ENCODE results near the gene NISCH.

Gene NISCH

DNA sequence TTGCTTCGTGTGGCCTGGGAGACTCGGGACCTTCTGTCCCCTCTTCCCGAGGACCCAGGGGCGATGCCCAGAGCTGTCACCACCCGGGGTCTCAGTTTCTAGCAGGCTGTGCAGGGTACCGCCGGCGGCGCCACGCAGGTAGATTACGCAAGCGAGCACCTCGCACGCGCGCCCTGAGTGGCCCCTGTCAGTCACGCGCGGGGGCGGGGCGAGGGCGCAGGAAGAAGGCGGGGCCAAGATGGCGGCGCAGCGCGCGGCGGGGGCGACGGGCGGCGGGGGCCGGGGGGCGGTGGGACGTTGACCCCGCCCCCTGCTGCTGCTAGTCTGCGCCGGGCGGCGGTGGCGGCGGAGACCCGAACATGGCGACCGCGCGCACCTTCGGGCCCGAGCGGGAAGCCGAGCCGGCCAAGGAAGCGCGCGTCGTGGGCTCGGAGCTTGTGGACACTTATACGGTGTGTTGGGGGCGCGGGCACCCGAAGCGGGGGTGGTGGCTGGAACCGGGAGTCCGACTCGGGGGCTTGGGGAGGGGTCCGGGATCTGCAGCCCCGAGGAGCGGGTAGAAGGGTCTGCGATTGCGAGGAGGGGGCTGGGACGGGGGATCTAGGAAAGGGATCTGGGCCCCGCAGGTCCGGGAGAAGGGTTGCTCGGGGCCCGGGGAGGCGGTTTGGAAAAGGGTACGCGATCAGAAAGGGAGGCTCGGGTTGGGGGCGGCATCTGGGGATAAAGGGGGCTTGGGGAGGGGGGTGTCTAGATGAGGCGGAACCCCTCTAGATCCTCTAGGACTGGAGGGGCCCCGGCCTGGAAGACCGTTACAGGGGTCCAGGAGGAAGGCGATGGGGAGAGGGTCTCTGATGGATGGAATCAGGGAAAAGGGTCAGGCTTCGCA is at the start of gene NISCH:
Gene NISCH, plus strand, starts transcription at position 322 of the 886 bp plus-strand sequence. Its CDS starts 38 bp downstream, at position 360.
- DNase-seq: peak; percentile 98
- Mint-ChIP-seq H3K4me3 (peak within 1 kb of the TSS; percentile 94), H3K27me3 (no peaks in the 10 kb centered on the region), H3K27ac (peak within 1 kb of the TSS; percentile 95), H3K9me3 (no peaks in the 10 kb centered on the region), H3K4me1 (peaks cover 41% of the 10 kb centered on the region), H3K36me3 (ENCODE audit: low read depth) (peaks cover 14% of the 10 kb centered on the region)
- ATAC-seq: peak; percentile 82

- peaks cover 26% of the 10 kb centered on the region for H3K36me3 Mint-ChIP-seq (ENCODE audit: low read depth)
- no peak overlapping the region for H3K4me3 Mint-ChIP-seq
- H3K4me1 Mint-ChIP-seq: peaks cover 17% of the 10 kb centered on the region
- DNase-seq: no peak
- no peaks in the 10 kb centered on the region for H3K27me3 Mint-ChIP-seq
- H3K27ac Mint-ChIP-seq: no peak overlapping the region
- ATAC-seq: no peak
- H3K9me3 Mint-ChIP-seq: no peaks in the 10 kb centered on the region
These were observed 49.2 kb upstream of the NISCH start for GRCh38 chr3:52406231-52406661.

DNA sequence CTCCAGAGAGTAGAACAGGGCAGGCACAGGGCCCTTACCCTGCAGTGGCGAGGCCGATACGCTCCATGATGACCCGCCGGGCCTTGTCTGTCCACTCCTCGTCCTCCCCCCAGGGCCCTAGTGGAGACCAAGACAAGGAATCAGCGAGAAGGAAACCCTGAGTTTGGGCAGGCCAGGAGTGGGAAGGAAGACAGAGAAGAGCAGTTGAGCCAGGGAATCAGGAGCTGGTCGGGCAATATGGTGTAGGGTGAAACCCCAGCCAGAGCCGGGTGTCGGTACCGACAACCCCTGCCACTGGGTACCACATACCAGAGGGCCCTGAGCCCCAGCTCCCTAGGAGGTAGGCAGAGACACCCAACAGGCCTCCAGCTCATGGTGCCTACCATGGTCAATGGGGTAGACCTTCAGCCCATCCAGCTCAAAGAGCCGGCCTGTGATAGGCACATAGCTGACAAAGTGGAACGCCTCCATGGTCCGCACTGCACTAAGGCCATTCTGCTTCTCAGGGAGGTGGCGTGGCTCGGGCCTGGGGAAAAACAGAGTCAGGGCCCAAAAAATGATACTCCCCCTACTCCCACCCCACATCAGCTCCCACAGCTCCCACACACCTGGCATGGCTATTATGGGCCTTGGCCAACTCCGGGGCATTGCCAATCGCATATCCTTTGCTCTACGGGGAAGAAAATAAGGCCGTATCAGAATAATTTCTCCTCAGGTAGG is 48.5 kb upstream of the NISCH start:
- H3K27me3 Mint-ChIP-seq: no peaks in the 10 kb centered on the region
- peaks cover 26% of the 10 kb centered on the region for H3K36me3 Mint-ChIP-seq (ENCODE audit: low read depth)
- H3K27ac Mint-ChIP-seq: no peak overlapping the region

DNA sequence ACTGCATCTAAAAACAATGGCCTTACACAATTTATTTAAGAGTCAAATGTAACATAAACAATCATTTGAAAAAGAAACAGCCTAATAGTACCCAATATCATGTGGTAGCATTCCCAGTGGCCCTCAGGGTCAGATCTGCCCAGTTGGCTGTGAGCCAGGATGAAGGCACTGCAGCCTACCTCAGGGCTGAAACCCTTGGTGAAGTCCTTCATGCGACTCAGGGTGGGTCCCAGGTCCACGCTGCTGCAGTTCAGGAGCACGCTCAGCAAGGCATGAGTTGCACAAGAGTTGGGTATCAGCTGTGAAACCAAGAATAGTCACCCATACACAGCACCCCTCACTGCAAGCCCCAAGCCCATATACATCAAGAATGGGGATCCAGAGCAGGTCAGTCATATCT is 47.6 kb upstream of the NISCH start:
- Mint-ChIP-seq H3K4me3 (no peak overlapping the region), H3K27ac (peak overlapping the region; percentile 89), H3K9me3 (no peaks in the 10 kb centered on the region), H3K36me3 (ENCODE audit: low read depth) (peaks cover 22% of the 10 kb centered on the region), H3K27me3 (no peaks in the 10 kb centered on the region), H3K4me1 (peaks cover 30% of the 10 kb centered on the region)
- no peak for DNase-seq
- no peak for ATAC-seq

More for the DNA sequence above, 48.5 kb upstream of the NISCH start:
- H3K4me3 Mint-ChIP-seq: no peak overlapping the region
- no peaks in the 10 kb centered on the region for H3K9me3 Mint-ChIP-seq
- ATAC-seq: no peak
- H3K4me1 Mint-ChIP-seq: peaks cover 24% of the 10 kb centered on the region
- no peak for DNase-seq

GRCh38 chr3:52408466-52408865 is 46.9 kb upstream of the NISCH start:
- H3K27ac Mint-ChIP-seq: peak overlapping the region; percentile 89
- peak overlapping the region; percentile 89 for H3K4me3 Mint-ChIP-seq
- no peak for DNase-seq
- H3K4me1 Mint-ChIP-seq: peaks cover 31% of the 10 kb centered on the region
- peaks cover 23% of the 10 kb centered on the region for H3K36me3 Mint-ChIP-seq (ENCODE audit: low read depth)
- H3K27me3 Mint-ChIP-seq: no peaks in the 10 kb centered on the region
- no peak for ATAC-seq
- H3K9me3 Mint-ChIP-seq: no peaks in the 10 kb centered on the region

DNA sequence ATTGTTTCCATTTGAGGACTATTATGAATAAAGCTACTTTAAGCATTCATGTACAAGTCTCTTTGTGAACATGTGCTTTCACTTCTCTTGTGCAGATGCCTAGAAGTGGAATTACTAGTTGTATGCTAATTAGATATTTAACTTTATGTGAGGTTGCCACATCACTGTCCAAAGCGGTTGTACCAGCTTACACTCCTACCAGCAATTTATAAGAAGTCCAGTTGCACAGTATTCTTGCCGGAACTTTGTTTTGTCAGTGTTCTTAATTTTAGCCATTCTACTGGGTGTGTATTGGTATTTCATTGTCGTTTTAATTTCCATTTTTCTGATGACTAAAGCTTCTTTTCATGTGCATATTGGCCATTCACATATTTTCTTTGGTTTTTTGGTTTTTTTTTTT is 39.6 kb upstream of the NISCH start:
- Mint-ChIP-seq H3K27ac (no peak overlapping the region), H3K27me3 (no peaks in the 10 kb centered on the region), H3K36me3 (ENCODE audit: low read depth) (peaks cover 7% of the 10 kb centered on the region), H3K4me3 (no peak overlapping the region), H3K9me3 (no peaks in the 10 kb centered on the region), H3K4me1 (peaks cover 19% of the 10 kb centered on the region)
- DNase-seq (no peak), ATAC-seq (no peak)

DNA sequence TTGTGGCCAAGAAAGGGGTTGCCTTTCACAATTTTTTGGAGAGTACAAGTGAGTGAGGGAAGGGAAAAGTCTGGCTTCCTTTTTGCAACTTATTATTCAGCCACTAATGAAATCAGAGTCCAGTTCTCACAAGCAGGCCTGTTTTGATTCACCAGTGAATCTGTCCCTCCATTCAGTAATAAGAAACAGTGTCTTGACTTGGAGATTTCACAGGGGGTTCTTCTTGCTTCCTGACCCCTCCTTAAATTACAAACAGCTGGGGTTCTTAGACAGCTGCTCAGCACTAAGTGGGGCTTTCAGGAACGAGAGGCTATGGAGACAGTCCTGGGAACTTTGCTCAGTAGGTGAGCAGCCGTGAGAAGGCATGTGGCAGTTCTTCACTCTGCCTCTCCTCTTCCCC is 35.0 kb upstream of the NISCH start:
- Mint-ChIP-seq H3K27ac (no peak overlapping the region), H3K4me3 (no peak overlapping the region), H3K36me3 (ENCODE audit: low read depth) (peaks cover 3% of the 10 kb centered on the region), H3K4me1 (peaks cover 1% of the 10 kb centered on the region), H3K27me3 (no peaks in the 10 kb centered on the region), H3K9me3 (no peaks in the 10 kb centered on the region)
- ATAC-seq: no peak
- no peak for DNase-seq

DNA sequence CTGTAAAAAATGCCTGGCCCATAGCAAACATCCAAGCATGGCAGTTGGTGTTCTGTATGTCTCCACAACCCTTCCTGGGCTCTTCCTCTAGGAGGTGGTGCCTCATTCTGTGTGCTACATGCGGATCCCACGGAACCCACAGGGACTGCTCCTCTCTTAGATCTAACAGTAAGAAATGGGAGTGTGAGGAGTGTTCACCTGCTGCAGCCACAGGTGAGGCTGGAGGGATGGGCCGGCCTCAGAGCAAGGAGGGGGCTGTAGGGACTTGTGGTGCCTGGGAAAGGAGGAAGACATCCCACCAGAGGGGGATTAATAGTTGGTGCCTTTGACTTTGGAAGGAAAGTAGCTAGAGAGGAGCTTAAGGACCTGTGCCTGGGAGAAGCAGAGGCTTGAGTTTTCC is 32.7 kb upstream of the NISCH start:
- DNase-seq: no peak
- Mint-ChIP-seq H3K9me3 (no peaks in the 10 kb centered on the region), H3K27ac (no peak overlapping the region), H3K4me1 (no peaks in the 10 kb centered on the region), H3K36me3 (ENCODE audit: low read depth) (no peaks in the 10 kb centered on the region), H3K4me3 (no peak overlapping the region), H3K27me3 (no peaks in the 10 kb centered on the region)
- no peak for ATAC-seq

DNA sequence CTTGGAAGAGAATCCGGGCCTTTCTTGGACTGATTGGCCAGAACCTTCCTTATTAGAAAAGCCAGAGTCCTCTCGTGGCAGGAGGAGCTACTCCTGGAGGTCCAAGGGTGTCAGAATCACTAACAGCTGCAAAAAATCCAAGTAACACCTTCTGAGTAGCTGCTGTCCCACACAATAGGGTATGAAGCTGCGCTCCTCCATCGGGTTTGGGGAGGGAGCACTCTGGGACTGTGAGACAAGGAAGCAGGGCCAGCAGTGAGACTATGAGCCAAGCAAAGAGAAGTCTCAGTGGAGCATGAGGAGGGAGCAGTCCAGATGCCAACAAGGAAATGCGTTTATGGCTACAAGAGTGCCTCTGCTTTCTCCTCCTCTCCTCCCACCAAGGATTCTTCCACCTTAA is 32.2 kb upstream of the NISCH start:
- no peak overlapping the region for H3K4me3 Mint-ChIP-seq
- DNase-seq (no peak), ATAC-seq (no peak)
- H3K27me3 Mint-ChIP-seq: no peaks in the 10 kb centered on the region
- no peaks in the 10 kb centered on the region for H3K36me3 Mint-ChIP-seq (ENCODE audit: low read depth)
- H3K9me3 Mint-ChIP-seq: no peaks in the 10 kb centered on the region
- no peaks in the 10 kb centered on the region for H3K4me1 Mint-ChIP-seq
- H3K27ac Mint-ChIP-seq: no peak overlapping the region

GRCh38 chr3:52428151-52429005 is 27.0 kb upstream of the NISCH start:
- peak; percentile 32 for DNase-seq
- no peaks in the 10 kb centered on the region for H3K27me3 Mint-ChIP-seq
- ATAC-seq: peak; percentile 83

GRCh38 chr3:52429031-52429430 is 26.4 kb upstream of the NISCH start:
- no peak for ATAC-seq
- no peak overlapping the region for H3K27ac Mint-ChIP-seq
- no peak overlapping the region for H3K4me3 Mint-ChIP-seq
- H3K36me3 Mint-ChIP-seq (ENCODE audit: low read depth): no peaks in the 10 kb centered on the region
- no peaks in the 10 kb centered on the region for H3K9me3 Mint-ChIP-seq
- no peaks in the 10 kb centered on the region for H3K4me1 Mint-ChIP-seq
- H3K27me3 Mint-ChIP-seq: no peaks in the 10 kb centered on the region
- DNase-seq: no peak

More at GRCh38 chr3:52428151-52429005, 27.0 kb upstream of the NISCH start:
- Mint-ChIP-seq H3K4me1 (no peaks in the 10 kb centered on the region), H3K36me3 (ENCODE audit: low read depth) (no peaks in the 10 kb centered on the region), H3K9me3 (no peaks in the 10 kb centered on the region), H3K27ac (no peak overlapping the region), H3K4me3 (no peak overlapping the region)

- no peak overlapping the region for H3K4me3 Mint-ChIP-seq
- no peak for ATAC-seq
- H3K4me1 Mint-ChIP-seq: no peaks in the 10 kb centered on the region
- DNase-seq: no peak
- no peaks in the 10 kb centered on the region for H3K9me3 Mint-ChIP-seq
- H3K27ac Mint-ChIP-seq: no peak overlapping the region
- no peaks in the 10 kb centered on the region for H3K36me3 Mint-ChIP-seq (ENCODE audit: low read depth)
- no peaks in the 10 kb centered on the region for H3K27me3 Mint-ChIP-seq
These were observed 25.5 kb upstream of the NISCH start for GRCh38 chr3:52429779-52430415.

GRCh38 chr3:52430416-52430810 is 25.0 kb upstream of the NISCH start:
- no peak overlapping the region for H3K27ac Mint-ChIP-seq
- no peaks in the 10 kb centered on the region for H3K4me1 Mint-ChIP-seq
- H3K27me3 Mint-ChIP-seq: no peaks in the 10 kb centered on the region
- DNase-seq (no peak), ATAC-seq (no peak)
- no peak overlapping the region for H3K4me3 Mint-ChIP-seq
- H3K36me3 Mint-ChIP-seq (ENCODE audit: low read depth): no peaks in the 10 kb centered on the region
- H3K9me3 Mint-ChIP-seq: no peaks in the 10 kb centered on the region
